HG02973 (cell line): Measurements from ENCODE around the gene FOXO3.
"Not testable (repeated sequence)": the region's sequence is repeated elsewhere in the genome, so short reads cannot be mapped to it uniquely, and the experiment has no call there.

ENCODE experiments used
- ATAC-seq: cut with Tn5 transposase; IDR thresholded peaks from one replicate; pipeline ENCODE4 v1.9.1; 2021; ENCODE audit warnings: moderate library complexity; ENCODE audit not compliant: unreplicated experiment

Gene FOXO3

DNA sequence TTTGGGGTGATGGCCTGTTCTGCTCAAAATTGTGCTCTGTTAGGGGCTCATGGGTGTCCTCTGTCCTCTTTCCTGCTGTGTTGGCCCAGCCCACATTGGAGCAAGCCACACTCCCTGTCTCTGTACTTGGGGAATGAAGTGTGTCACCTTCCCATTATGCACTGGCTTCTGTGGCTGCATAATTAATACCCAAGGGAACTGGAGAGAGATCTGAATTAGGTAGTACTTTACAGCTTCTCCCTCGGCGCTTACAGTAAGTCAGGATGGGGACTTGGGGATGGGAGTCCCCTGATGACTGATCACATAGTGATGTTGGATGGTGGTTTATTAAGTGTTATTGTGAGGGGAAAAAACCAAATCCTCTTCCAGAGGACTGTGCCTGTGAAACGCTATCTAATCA is 116.6 kb downstream of the FOXO3 start:
- ATAC-seq, result no peak

DNA sequence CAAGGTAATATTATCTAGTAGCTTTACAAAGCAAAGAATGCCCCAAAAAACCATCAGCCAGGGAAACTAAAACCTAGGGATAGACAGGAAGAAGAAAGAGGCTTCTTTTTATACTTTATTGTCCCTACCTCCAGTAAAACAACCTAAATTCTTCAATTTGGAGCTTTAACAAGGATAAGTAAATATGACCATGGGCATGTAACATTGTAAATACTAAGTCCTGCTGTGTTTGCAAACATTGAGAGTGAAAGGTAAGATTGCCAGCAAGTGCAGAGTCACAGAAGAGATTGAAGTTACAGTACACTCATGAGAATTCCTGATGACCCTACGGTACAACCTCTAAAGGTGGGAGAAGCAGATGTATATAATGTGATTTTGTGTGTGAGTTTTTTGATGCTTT is 117.2 kb downstream of the FOXO3 start:
- no peak for ATAC-seq

DNA sequence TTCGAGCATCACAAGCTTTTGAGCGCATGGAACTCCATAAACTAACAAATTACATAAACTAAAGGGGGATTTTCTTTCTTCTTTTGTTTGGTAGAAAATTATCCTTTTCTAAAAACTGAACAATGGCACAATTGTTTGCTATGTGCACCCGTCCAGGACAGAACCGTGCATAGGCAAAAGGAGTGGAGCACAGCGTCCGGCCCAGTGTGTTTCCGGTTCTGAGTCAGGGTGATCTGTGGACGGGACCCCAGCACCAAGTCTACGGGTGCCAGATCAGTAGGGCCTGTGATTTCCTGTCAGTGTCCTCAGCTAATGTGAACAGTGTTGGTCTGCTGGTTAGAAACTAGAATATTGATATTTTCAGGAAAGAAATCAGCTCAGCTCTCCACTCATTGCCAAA is 119.6 kb downstream of the FOXO3 start:
- ATAC-seq, result not testable (repeated sequence)

DNA sequence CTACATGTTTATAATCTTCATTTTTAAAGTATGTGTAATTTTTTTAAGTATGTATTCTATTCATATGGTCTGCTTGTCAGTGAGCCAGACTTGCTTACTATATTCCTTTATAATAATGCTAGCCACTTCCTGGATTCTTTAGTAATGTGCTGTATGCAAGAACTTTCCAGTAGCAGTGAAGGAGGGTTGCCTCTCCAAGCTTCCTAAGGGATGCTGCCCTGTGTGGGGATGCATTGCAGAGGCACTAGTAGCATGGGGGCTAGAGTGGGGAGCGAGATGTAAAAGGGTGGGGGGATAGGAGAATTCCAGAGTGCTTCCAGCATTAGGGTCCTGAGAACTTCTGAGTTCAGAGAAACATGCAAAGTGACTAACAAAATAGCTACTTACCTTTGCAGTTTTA is 121.0 kb downstream of the FOXO3 start:
- not testable (repeated sequence) for ATAC-seq

DNA sequence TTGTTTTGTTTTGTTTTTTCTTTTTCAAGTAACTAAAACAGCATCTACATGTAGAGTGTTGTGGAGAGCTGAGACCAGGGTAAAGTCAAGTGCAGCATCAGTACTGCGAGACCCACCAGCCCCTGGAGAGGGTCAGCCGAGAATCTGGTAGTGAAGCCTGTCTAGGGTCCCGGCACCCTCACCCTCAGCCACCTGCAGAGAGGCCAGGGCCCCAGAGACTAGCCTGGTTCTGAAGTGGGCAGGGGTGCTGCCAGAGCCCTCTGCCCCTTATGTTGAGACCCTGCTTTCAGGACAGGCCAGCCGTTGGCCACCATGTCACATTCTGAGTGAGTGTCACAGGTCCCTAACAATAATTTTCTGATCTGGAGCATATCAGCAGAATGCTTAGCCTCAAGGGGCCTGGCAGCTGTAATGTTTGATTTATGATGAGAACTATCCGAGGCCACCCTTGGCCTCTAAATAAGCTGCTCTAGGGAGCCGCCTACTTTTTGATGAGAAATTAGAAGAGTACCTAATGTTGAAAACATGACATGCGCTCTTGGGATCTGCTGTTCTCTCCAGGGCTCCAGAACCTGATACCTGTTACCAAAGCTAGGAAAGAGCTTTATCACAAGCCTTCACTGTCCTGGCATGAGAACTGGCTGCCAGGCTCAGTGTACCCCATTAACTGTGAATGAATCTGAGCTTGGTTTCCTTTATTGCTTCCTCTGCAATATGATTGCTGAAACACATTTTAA is 121.8 kb downstream of the FOXO3 start:
- ATAC-seq, result not testable (repeated sequence)

DNA sequence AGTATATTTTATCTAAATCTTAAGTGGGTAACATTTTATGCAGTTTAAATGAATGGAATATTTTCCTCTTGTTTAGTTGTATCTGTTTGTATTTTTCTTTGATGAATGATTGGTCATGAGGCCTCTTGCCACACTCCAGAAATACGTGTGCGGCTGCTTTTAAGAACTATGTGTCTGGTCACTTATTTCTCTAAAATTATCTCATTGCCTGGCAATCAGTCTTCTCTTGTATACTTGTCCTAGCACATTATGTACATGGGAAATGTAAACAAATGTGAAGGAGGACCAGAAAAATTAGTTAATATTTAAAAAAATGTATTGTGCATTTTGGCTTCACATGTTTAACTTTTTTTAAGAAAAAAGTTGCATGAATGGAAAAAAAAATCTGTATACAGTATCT is 123.3 kb downstream of the FOXO3 start:
- ATAC-seq, result not testable (repeated sequence)

DNA sequence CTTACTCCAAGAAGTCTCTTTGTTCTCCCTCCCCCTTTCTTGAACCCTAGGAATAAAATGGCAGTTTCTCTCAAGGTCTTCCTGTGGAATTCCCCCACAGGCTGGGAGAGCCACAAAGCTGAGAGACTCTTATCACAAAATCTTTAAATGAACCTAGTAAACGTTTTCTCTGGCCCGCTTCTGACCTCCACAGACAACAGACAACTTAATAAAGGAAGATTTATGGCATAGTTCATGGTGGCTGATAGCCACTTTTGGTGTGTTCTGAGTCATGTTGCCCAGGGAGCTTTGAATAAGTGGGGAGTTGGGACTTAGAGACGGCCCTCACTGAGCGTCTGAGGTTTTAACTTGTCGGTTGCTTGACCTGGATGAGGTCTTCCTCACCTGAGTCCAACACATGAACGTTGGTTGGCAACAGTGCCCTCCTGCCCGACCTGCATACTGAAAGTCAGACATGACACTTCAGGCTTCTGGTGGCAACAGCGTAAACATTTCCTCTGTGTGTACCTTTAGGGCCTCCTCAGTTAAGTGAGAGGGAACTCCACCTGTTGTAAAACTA is 124.1 kb downstream of the FOXO3 start:
- ATAC-seq, result no peak

DNA sequence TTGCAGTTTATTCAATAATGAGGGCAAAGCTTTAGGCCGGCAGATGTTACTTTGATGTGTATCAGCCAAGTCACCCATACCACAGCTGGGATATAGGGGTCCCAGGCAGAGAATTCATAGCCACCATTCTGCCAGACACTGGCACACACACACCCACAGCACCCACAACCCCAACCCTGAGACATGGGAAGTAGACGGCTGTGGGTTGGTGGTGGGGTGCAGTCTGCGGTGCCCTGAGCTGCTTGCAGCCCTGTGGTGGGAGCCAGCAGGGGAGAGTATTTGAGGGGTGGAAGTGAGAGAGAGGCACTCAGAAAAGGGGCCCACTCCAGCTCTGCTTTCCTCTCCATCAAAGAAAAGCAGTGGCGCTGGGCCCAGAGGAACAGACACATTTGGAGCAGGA is 125.3 kb downstream of the FOXO3 start:
- ATAC-seq, result no peak

DNA sequence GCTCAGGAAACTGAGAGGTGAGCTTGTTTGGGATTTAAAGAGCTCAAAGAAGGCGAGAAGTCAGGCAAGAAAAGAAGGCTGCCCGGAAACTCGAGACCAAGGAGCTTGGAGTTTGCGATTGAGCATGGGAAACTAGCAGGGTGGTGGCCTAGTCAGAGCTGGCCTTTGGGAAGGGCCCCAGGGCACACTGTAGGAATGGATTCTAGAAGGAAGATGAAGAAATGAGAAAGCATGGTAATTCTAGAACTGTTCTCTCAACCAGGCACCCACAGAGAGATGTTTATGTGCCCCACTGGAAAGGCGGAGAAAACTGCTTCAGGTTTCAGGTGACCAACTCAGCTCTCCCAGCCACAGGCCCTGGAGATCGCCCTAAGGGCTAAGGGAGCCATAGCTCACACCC is 126.2 kb downstream of the FOXO3 start:
- no peak for ATAC-seq

DNA sequence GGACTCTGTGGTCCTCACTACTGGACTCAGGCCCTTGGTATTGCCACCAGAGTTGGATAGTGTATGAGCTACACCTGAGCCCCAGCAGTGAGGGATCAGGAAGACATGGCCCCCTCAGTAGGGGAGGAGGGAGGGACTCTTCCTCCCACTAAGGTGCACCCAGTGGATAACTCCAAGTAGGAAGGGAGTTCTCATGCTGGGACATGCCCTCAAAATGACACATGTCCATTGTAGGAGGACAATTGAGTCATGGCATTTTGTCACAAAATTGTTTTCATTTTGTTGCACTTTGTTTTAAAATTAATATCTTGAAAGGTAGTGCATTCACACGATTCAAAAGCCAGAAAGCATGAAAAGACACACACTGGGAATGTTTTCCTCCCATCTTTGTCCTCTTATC is 127.2 kb downstream of the FOXO3 start:
- ATAC-seq, result no peak

DNA sequence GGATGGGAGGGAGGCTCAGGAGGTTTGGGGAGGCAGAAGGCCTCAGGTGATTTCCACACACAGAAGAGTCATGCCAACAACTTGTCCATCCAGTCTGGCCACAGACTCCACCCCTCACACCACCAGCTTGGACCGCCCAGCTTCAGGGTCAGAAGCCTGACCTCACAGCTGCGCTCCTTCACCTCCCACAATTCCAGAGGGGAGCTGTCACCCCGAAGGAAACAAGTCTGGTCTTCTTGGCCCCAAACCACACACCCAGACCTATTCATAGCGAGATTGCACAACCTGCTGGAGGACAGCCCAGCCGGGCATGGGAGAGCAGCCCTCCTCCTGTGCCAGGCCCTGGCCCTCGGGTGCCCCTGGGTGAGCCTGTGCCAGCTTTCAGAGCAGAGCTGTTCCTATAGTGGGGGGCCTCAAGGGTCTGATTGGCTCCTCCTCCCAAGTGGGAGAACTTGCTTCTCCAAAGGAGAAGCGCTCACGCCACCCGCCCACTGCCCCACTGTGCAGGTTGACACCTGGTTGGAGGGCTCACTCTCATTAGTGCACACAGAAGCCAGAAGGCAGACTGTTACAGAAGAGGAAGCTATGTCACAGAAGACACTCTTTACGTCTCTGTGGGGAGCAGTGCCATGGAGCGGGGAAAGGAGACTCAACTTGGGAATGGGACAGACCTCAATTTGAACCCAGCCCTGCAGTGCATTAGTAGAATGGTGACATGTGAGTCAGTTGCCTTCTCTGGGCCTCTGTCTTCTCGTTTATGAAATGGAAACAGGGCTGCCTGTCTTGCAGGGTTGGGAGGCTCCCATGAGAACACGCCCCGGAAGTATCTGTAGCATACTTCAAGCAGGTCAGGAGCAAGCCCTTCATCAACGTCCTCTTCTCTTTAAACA is 128.8 kb downstream of the FOXO3 start:
- no peak for ATAC-seq

DNA sequence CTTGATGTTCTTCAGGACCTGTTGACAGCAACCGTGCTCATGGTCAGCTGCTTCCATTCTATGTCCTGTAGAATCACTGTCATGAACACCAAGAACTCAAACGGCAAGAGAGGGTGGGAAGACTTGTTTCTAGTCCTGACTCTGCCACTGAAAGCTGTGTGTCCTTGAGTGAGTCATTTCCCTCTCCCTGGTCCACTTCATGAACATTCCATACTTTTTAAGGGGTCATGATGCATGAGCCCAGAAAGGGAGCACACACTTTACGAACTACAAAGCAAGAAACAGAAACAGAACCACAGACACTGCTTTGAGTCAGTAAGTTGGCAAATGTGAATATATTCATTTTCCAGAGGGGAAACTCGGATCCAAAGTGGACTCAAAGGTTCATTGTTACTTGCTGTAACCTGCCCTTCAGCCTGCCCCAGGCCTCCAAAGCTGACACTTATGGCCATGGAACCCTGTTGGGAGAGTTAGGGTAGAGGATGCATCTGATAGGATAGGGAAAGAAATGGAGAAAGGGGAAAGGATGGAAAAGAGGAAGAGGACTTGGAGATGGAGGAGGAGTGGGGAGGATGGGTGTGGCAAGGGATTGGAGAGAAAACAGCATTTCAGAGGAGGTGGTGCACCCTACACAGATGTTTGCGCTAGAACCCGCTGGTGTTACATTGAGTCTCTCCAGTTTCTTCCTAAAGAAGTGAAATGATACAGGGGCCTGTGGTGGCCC is 129.8 kb downstream of the FOXO3 start:
- ATAC-seq, result no peak

DNA sequence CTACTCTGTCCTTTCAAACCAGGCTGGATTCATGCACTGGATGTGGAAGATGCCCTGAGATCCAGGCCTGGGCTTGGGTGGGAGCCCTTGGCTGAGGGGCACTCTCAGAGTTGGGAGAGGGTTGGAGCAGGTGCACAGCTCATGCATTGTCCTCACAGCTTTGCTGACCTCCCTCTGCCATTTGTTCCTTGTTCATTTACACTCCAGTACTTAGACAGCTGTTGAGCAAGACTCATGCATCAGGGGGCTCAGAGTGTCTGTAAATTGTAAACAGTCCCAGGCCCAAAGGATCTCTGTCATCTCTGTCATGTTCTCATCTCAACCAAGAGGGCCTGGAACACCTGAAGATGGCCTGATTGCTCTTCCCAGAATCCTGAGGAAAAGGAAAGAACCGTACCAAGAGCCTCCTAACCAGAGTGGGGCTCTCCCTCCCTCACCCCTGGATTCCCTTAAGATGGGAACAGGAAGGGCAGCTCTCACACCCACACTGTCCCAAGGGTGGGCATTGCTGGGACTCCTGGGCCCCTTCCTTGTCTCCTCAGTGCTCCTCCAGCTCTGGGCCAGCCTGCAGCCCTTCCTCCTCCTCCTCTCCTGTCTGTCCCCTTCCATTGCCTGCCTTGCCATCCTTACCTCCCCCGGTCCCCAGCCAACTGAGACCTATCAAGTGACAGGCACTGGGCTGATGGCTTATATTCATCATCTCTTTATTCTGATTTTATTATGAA is 132.9 kb downstream of the FOXO3 start:
- ATAC-seq, result no peak

DNA sequence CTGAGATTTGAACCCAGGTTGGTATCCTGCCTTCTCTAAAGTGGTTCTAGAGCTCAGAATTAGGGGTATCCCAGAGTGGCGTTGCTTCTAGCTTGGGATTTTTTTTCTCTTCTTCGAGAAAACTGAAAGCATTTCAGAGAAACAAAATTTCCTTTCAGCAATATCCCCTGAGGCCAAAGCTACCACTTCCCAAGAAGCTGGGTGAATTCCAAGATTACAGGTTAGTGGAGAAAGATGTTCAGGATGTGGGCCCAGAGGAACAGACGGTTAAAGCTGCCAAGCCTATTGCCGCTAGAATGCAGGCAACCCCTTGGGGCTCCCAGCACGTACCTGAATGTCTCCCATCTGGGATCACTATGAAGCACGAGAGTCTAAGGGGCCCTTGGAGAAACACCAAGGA is 134.1 kb downstream of the FOXO3 start:
- no peak for ATAC-seq

DNA sequence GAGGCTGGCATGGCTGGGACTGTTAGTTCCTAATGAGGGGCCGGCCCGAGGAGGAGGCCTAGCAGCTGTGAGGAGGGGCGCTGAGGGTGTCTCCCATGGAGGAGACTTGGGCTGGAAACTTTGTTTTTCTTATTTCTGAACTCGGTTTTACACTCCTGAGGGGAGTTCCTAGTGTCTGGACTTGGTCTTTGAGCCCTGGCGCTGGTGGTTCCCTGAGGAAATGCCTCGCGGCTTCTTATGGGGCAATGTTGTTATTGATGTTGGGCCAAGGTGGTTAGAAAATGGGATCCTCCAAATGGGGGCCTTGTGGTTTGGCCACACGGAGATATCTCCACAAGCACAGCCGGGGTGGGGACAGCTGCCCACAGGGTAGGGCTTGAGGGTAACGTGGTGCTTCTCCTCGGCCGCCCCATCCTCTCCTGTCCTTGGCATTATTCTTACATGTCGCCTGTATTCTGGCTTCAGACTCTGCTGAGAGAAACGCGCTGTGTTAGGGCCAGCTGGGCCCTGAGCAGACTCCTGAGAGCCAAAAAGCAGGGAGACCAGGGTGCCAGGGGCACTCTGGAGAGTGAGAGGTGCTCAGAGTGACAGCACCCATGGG is 136.9 kb downstream of the FOXO3 start:
- ATAC-seq, result no peak

DNA sequence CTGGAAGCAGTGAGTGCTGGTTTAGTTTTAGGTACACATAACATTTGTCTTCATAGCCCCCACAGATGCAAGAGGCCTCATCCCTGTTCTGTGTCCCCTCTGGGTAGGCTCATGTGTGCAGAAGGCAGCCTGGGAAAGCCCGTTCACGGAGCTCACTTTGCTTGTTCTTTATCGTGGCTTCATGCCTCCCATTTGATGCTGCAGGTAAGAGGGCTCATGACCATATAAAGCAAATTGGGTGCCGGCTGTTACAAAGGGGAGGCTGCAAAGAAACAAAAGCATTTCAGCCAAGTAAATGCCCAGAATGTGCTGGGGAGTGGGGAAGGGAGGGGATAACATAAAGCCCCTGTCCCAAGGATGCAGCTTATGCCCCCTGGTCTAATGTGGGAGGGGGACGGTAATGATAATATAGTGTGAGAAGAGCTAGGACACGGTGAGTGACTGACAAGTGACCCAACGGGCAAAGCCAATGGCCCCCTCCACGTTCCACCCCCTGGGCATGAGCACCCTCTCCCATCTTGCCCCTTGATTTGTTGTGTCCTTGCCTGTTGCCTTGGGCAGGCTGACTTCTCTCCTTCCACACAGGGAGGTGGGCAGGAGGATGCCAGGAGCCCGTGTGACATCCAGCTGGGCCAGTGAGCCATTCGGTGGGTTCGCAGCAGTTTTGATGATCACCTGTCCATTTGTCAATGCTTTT is 138.0 kb downstream of the FOXO3 start:
- ATAC-seq, result no peak

DNA sequence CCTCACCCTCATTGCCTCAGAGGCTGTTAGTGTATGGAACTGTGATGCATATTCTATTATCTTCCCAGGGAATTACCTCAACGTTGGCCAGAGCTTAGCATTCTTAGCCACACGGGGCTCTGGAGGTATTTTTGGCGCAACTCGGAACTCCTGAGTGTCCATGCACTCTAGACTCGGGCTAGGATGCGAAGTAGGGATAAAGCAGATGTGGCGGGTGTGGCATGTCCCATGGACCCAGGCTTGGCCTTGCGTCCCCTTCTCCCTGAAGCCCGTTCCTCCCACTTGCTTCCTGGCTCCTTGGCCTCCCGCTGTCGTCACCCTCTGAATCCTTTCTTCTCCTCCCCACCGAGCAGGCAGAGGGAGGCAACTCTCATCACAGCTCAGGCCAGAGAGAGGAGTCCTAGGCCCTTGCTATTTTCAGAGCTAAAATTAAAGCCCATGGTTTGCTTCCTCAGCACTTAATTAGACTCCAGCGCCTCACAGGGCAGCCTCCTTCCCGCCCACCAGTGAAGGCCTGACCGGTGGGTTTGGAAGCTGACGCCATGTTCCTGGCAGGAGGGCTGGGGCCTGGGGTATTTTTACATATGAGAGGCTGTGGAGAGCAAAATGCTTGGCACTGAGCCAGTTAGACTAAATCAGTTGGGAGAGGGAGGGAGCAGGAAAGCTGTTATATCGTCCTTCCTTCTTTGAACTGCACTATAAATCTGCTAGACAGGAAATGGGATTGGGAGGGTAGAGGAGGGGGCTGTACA is 138.7 kb downstream of the FOXO3 start:
- no peak for ATAC-seq

DNA sequence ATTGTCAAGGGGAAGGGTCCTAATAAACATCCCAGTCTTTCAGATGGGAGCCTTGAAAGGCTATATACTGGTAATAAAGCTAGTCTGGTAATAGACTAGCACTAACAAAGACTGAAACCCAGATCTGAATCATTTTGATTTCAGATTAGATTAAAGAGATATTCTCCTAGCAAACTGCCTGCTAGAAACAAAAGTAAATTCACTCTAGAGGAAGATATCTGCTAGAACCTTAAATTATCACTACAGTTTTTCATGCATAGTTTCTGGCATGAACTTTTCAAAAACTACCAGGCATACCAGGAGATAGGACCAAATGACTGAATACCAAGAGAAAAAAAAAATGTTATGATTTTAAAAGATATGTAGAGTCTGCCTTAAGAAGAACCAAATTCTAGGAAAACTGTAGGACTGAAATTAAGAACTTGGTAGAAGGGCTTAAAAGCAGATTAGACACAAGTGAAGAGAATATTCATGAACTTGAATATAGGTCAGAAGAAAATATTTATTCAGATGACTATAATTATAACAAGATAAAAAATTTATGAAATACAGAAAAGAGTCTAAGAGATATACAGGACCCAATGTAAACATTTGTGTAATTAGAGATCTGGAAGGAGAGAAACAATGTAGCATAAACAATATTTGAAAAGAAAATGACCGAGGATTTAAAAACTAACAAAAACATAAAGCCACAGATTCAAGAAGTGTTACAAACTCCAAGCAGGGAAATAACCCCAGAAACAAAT is 141.6 kb downstream of the FOXO3 start:
- ATAC-seq, result no peak
